ENCODE results near the gene GBF1.

Gene GBF1

DNA sequence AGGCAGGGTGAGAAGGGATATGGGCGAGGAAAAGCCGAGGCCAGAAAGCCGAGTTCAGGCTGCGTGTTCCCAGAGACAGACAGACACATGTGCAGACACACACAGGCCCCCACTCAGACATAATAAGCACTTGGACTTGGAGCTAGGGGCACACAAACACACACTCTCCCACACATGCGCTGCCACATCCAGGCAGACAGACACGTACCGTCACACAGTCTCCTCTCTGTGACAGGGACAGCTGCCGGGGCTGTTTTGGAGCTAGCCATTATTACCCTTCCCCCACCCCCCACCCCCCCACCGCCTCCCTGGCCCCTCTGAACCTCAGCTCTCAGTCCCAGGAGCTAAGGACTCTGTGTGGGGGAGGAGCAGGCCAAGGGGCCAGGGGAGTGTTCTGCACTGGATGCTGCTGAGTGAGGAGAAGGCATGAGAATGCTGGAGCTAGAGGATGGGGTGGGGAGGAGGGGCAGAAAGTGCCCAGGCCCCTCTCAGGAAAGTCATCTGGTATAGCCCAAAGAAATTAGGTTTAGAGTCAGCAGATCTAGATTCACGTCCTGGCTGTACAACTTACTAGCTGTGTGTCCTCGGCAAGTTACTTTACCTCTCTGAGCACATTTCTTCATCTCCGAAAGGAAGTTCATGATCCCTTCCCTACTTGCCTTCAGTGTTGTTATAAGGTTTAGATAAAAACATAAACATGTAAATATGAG is 10.3 kb upstream of the GBF1 start:
- in situ Hi-C loops (cut with MboI; ENCODE audit: low pct_unique_long_range_greater_than_20kb, low sequenced_read_pairs, unreplicated experiment) = loop anchor here (25.0 kb wide), 1 partner anchor 352 kb away; no protein-coding TSS in a partner anchor
- DNase-seq (ENCODE audit: low spot score) = no peak
- TF ChIP-seq, protein P1, sequence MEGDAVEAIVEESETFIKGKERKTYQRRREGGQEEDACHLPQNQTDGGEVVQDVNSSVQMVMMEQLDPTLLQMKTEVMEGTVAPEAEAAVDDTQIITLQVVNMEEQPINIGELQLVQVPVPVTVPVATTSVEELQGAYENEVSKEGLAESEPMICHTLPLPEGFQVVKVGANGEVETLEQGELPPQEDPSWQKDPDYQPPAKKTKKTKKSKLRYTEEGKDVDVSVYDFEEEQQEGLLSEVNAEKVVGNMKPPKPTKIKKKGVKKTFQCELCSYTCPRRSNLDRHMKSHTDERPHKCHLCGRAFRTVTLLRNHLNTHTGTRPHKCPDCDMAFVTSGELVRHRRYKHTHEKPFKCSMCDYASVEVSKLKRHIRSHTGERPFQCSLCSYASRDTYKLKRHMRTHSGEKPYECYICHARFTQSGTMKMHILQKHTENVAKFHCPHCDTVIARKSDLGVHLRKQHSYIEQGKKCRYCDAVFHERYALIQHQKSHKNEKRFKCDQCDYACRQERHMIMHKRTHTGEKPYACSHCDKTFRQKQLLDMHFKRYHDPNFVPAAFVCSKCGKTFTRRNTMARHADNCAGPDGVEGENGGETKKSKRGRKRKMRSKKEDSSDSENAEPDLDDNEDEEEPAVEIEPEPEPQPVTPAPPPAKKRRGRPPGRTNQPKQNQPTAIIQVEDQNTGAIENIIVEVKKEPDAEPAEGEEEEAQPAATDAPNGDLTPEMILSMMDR (IDR thresholded peaks at IDR 0.05; ENCODE audit: extremely low read depth, insufficient read depth, missing control alignments) = no peak

DNA sequence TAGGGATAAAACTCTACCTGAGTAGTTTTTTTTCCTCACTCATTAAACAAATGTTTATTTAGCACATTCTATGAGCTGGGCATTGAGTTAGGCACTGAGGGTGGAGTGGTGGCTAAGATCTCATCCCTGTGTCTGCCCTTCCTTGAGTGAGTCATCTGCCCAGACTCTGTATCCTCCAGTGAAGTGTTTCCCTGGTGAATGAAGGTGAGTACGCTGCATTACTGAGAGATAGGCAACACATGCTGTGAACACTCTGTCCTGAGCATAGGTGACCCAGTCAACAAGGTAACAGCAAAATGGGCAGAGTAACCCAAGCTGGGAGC is 9.8 kb upstream of the GBF1 start:
- in situ Hi-C loops (cut with MboI; ENCODE audit: low pct_unique_long_range_greater_than_20kb, low sequenced_read_pairs, unreplicated experiment) = loop anchor here (25.0 kb wide), 1 partner anchor 352 kb away; no protein-coding TSS in a partner anchor
- no peak for DNase-seq (ENCODE audit: low spot score)
- TF ChIP-seq, protein P1 (IDR thresholded peaks at IDR 0.05; ENCODE audit: extremely low read depth, insufficient read depth, missing control alignments) = no peak

GRCh38 chr10:102236006-102236405 is 9.3 kb upstream of the GBF1 start:
- TF ChIP-seq, protein P1 (IDR thresholded peaks at IDR 0.05; ENCODE audit: extremely low read depth, insufficient read depth, missing control alignments) = no peak
- no peak for DNase-seq (ENCODE audit: low spot score)
- in situ Hi-C loops (cut with MboI; ENCODE audit: low pct_unique_long_range_greater_than_20kb, low sequenced_read_pairs, unreplicated experiment) = loop anchor here (25.0 kb wide), 1 partner anchor 351 kb away; no protein-coding TSS in a partner anchor

DNA sequence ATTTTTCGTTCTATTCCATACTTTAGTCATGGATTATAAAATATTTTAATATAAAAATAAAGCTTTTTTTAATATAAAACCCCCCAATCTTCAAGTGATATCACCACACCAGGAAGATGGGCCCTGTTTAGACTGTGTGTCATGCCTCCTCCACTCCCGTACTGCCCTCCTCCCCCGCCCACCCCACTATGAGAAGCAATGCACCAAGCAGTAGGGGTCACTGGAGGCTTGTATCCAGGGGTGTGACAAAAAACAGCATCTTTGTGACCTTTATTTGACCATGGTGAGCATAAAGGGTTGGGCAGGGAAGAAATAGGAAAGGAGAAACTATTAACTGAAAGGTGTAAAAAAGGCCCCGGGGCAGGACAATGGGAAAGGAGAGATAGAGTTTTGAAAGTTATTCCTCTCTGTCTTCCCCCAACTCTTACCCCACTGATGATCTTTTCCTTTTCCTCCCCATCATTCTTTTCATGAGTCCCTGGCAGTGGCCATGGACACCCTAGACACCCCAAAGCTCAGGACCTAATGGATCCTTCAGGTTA is 7.5 kb upstream of the GBF1 start:
- no peak for DNase-seq (ENCODE audit: low spot score)
- in situ Hi-C loops (cut with MboI; ENCODE audit: low pct_unique_long_range_greater_than_20kb, low sequenced_read_pairs, unreplicated experiment) = loop anchor here (25.0 kb wide), 1 partner anchor 350 kb away; no protein-coding TSS in a partner anchor
- TF ChIP-seq, protein P1 (IDR thresholded peaks at IDR 0.05; ENCODE audit: extremely low read depth, insufficient read depth, missing control alignments) = no peak

DNA sequence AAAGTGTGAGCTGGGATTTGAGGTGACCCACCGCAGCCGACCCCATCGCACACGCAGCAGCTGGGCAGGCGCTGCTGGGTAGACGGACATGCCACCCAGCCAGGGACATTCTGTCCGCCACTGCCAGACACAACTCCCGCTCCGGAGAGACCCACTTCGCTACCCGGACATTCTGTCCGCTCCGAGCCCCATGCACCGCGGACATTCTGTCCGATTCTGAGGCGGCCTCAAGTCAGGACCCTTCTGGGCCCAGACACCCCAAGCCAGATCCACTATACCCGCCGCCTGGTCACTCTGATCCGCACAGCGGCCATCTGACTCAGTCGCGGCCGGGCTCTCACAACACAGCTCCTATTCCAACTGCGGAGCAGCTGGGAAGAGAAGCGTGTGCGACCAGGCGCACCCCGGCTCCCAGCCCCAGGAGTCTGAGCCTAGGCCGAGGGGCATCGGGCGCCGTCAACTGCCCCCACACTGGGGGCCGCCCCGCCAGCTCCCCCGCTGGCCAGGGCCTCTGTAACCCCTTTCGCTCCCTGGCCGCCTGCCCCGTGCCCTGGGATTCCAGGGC is 4.8 kb upstream of the GBF1 start:
- DNase-seq (ENCODE audit: low spot score) = no peak
- TF ChIP-seq, protein P1 (IDR thresholded peaks at IDR 0.05; ENCODE audit: extremely low read depth, insufficient read depth, missing control alignments) = no peak
- in situ Hi-C loops (cut with MboI; ENCODE audit: low pct_unique_long_range_greater_than_20kb, low sequenced_read_pairs, unreplicated experiment) = loop anchor here (25.0 kb wide), 1 partner anchor 347 kb away; no protein-coding TSS in a partner anchor

GRCh38 chr10:102241032-102241443 is 4.3 kb upstream of the GBF1 start:
- in situ Hi-C loops (cut with MboI; ENCODE audit: low pct_unique_long_range_greater_than_20kb, low sequenced_read_pairs, unreplicated experiment) = loop anchor here (25.0 kb wide), 1 partner anchor 346 kb away; no protein-coding TSS in a partner anchor
- TF ChIP-seq, protein P1 (IDR thresholded peaks at IDR 0.05; ENCODE audit: extremely low read depth, insufficient read depth, missing control alignments) = no peak
- peak; percentile 48 for DNase-seq (ENCODE audit: low spot score)

All from GM13977 (cell line).